ENCODE data around the gene PRKAR1B.

PRKAR1B gene

GRCh38 chr7:762885-763284 is 35.8 kb upstream of the PRKAR1B start:
- peaks cover 24% of the 10 kb centered on the region for H3K36me3 ChIP-seq (ENCODE audit: control insufficient read depth, insufficient read depth, low read length)
- H3K27me3 ChIP-seq (replicated peaks; ENCODE audit: control insufficient read depth, insufficient read depth, low read length), result no peaks in the 10 kb centered on the region
- no peak for DNase-seq (ENCODE audit: extremely low read depth, insufficient read length)
- no peak for TF ChIP-seq CTCF (IDR thresholded peaks at IDR 0.05; ENCODE audit: insufficient read depth, low read length, poor library complexity, severe bottlenecking)
- H3K4me3 ChIP-seq (replicated peaks; ENCODE audit: low read depth, low read length), result no peak overlapping the region

GRCh38 chr7:761631-762030 is 34.5 kb upstream of the PRKAR1B start:
- no peak for DNase-seq (ENCODE audit: extremely low read depth, insufficient read length)

GRCh38 chr7:761101-761500 is 34.0 kb upstream of the PRKAR1B start:
- no peak overlapping the region for H3K4me3 ChIP-seq (replicated peaks; ENCODE audit: low read depth, low read length)
- H3K27me3 ChIP-seq (replicated peaks; ENCODE audit: control insufficient read depth, insufficient read depth, low read length), result no peaks in the 10 kb centered on the region
- no peak for DNase-seq (ENCODE audit: extremely low read depth, insufficient read length)
- no peak for TF ChIP-seq CTCF (IDR thresholded peaks at IDR 0.05; ENCODE audit: insufficient read depth, low read length, poor library complexity, severe bottlenecking)
- H3K36me3 ChIP-seq (ENCODE audit: control insufficient read depth, insufficient read depth, low read length), result peaks cover 24% of the 10 kb centered on the region

More at GRCh38 chr7:761631-762030, 34.5 kb upstream of the PRKAR1B start:
- no peak for TF ChIP-seq CTCF (IDR thresholded peaks at IDR 0.05; ENCODE audit: insufficient read depth, low read length, poor library complexity, severe bottlenecking)
- H3K4me3 ChIP-seq (replicated peaks; ENCODE audit: low read depth, low read length), result no peak overlapping the region
- H3K36me3 ChIP-seq (ENCODE audit: control insufficient read depth, insufficient read depth, low read length), result peaks cover 24% of the 10 kb centered on the region
- no peaks in the 10 kb centered on the region for H3K27me3 ChIP-seq (replicated peaks; ENCODE audit: control insufficient read depth, insufficient read depth, low read length)

- no peak overlapping the region for H3K4me3 ChIP-seq (replicated peaks; ENCODE audit: low read depth, low read length)
- DNase-seq (ENCODE audit: extremely low read depth, insufficient read length), result no peak
- H3K36me3 ChIP-seq (ENCODE audit: control insufficient read depth, insufficient read depth, low read length), result peaks cover 23% of the 10 kb centered on the region
- no peaks in the 10 kb centered on the region for H3K27me3 ChIP-seq (replicated peaks; ENCODE audit: control insufficient read depth, insufficient read depth, low read length)
- no peak for TF ChIP-seq CTCF (IDR thresholded peaks at IDR 0.05; ENCODE audit: insufficient read depth, low read length, poor library complexity, severe bottlenecking)
Observed at GRCh38 chr7:760006-760405, 32.9 kb upstream of the PRKAR1B start.

GRCh38 chr7:759569-759968 is 32.5 kb upstream of the PRKAR1B start:
- H3K4me3 ChIP-seq (replicated peaks; ENCODE audit: low read depth, low read length), result no peak overlapping the region
- H3K27me3 ChIP-seq (replicated peaks; ENCODE audit: control insufficient read depth, insufficient read depth, low read length), result no peaks in the 10 kb centered on the region
- peaks cover 22% of the 10 kb centered on the region for H3K36me3 ChIP-seq (ENCODE audit: control insufficient read depth, insufficient read depth, low read length)
- DNase-seq (ENCODE audit: extremely low read depth, insufficient read length), result no peak
- TF ChIP-seq CTCF (IDR thresholded peaks at IDR 0.05; ENCODE audit: insufficient read depth, low read length, poor library complexity, severe bottlenecking), result no peak

GRCh38 chr7:757741-758163 is 30.7 kb upstream of the PRKAR1B start:
- no peak for DNase-seq (ENCODE audit: extremely low read depth, insufficient read length)
- no peak for TF ChIP-seq CTCF (IDR thresholded peaks at IDR 0.05; ENCODE audit: insufficient read depth, low read length, poor library complexity, severe bottlenecking)
- H3K4me3 ChIP-seq (replicated peaks; ENCODE audit: low read depth, low read length), result no peak overlapping the region
- H3K27me3 ChIP-seq (replicated peaks; ENCODE audit: control insufficient read depth, insufficient read depth, low read length), result no peaks in the 10 kb centered on the region
- H3K36me3 ChIP-seq (ENCODE audit: control insufficient read depth, insufficient read depth, low read length), result peaks cover 15% of the 10 kb centered on the region
